ENCODE data around the gene PJVK.

Gene PJVK

GRCh38 chr2:178450774-178451525 lies at the start of gene PJVK, which contains the start of gene PRKRA:
PJVK (plus strand) TSS chr2:178451378; CDS start chr2:178453410, 2,032 bp downstream.
PRKRA (minus strand) TSS chr2:178451175; CDS start chr2:178451030, 145 bp downstream.
- DNase-seq = peak; percentile 99
- peaks cover 32% of the 10 kb centered on the region for H3K4me1 Mint-ChIP-seq
- H3K36me3 Mint-ChIP-seq (ENCODE audit: low read depth) = peaks cover 36% of the 10 kb centered on the region
- peak within 1 kb of the TSS; percentile 88 for H3K4me3 Mint-ChIP-seq
- peak within 1 kb of the TSS; percentile 100 for H3K27ac Mint-ChIP-seq
- H3K9me3 Mint-ChIP-seq = no peaks in the 10 kb centered on the region
- no peaks in the 10 kb centered on the region for H3K27me3 Mint-ChIP-seq (ENCODE audit: low read depth, poor library complexity)
- no peak for TF ChIP-seq CTCF (IDR thresholded peaks at IDR 0.05)

GRCh38 chr2:178401994-178402437 lies 49.2 kb upstream of the PJVK start:
- Mint-ChIP-seq H3K9me3 (no peaks in the 10 kb centered on the region), H3K27ac (peak overlapping the region; percentile 79), H3K4me3 (no peak overlapping the region), H3K4me1 (peaks cover 25% of the 10 kb centered on the region), H3K27me3 (ENCODE audit: low read depth, poor library complexity) (no peaks in the 10 kb centered on the region), H3K36me3 (ENCODE audit: low read depth) (no peaks in the 10 kb centered on the region)
- no peak for DNase-seq
- TF ChIP-seq CTCF (IDR thresholded peaks at IDR 0.05) = no peak

GRCh38 chr2:178403671-178404306 lies 47.4 kb upstream of the PJVK start:
- no peak for TF ChIP-seq CTCF (IDR thresholded peaks at IDR 0.05)
- no peak for DNase-seq
- Mint-ChIP-seq H3K4me1 (peaks cover 20% of the 10 kb centered on the region), H3K4me3 (no peak overlapping the region), H3K27me3 (ENCODE audit: low read depth, poor library complexity) (no peaks in the 10 kb centered on the region), H3K9me3 (no peaks in the 10 kb centered on the region), H3K27ac (no peak overlapping the region), H3K36me3 (ENCODE audit: low read depth) (no peaks in the 10 kb centered on the region)

GRCh38 chr2:178404368-178404767 lies 46.8 kb upstream of the PJVK start:
- Mint-ChIP-seq H3K36me3 (ENCODE audit: low read depth) (no peaks in the 10 kb centered on the region), H3K27me3 (ENCODE audit: low read depth, poor library complexity) (no peaks in the 10 kb centered on the region), H3K27ac (peak overlapping the region; percentile 53), H3K4me3 (no peak overlapping the region), H3K4me1 (peaks cover 20% of the 10 kb centered on the region), H3K9me3 (no peaks in the 10 kb centered on the region)
- TF ChIP-seq CTCF (IDR thresholded peaks at IDR 0.05) = no peak
- DNase-seq = no peak

GRCh38 chr2:178409261-178409660 lies 41.9 kb upstream of the PJVK start:
- TF ChIP-seq CTCF (IDR thresholded peaks at IDR 0.05) = no peak
- no peak overlapping the region for H3K27ac Mint-ChIP-seq
- no peak overlapping the region for H3K4me3 Mint-ChIP-seq
- no peaks in the 10 kb centered on the region for H3K27me3 Mint-ChIP-seq (ENCODE audit: low read depth, poor library complexity)
- no peak for DNase-seq
- no peaks in the 10 kb centered on the region for H3K9me3 Mint-ChIP-seq
- H3K36me3 Mint-ChIP-seq (ENCODE audit: low read depth) = no peaks in the 10 kb centered on the region
- H3K4me1 Mint-ChIP-seq = peaks cover 14% of the 10 kb centered on the region

All from nephron progenitor cell (in vitro differentiated cells).